D721Med (cell line): Measurements from ENCODE around the gene TK2.
"Not testable (repeated sequence)": the region's sequence is repeated elsewhere in the genome, so short reads cannot be mapped to it uniquely, and the experiment has no call there.

Source experiments
- DNase-seq: peaks from one replicate; pipeline ENCODE4 v3.0.0; 2011; ENCODE audit warnings: low spot score; ENCODE audit not compliant: insufficient read length
- FAIRE-seq: peaks from 2 replicates; lab custom pipeline; 2011; peaks lifted over from hg19 to GRCh38; lab: Jason Lieb, UNC
- CTCF ChIP-seq: IDR thresholded peaks from 2 replicates; pipeline ENCODE4 v1.5.1; 2012; ENCODE audit warnings: mild to moderate bottlenecking, control low read depth; ENCODE audit not compliant: insufficient read depth; ENCODE audit errors: missing control alignments

Gene TK2

GRCh38 chr16:66549284-66550131 is at the start of gene TK2:
TK2 (minus strand) TSS chr16:66550122; CDS start chr16:66550061, 61 bp downstream.
- FAIRE-seq = no peak
- TF ChIP-seq CTCF = no peak
- no peak for DNase-seq

GRCh38 chr16:66598111-66598510 is 48.2 kb upstream of the TK2 start:
- FAIRE-seq (no peak), DNase-seq (no peak)
- TF ChIP-seq CTCF = no peak

- FAIRE-seq (no peak), DNase-seq (no peak)
- no peak for TF ChIP-seq CTCF
These were observed 47.3 kb upstream of the TK2 start for GRCh38 chr16:66596986-66597848.

GRCh38 chr16:66596559-66596958 is 46.6 kb upstream of the TK2 start:
- DNase-seq, FAIRE-seq: not testable (repeated sequence)

- DNase-seq (no peak), FAIRE-seq (no peak)
- no peak for TF ChIP-seq CTCF
These were observed 44.8 kb upstream of the TK2 start for GRCh38 chr16:66594739-66595138.

- DNase-seq (no peak), FAIRE-seq (no peak)
- no peak for TF ChIP-seq CTCF
These were observed 42.9 kb upstream of the TK2 start for GRCh38 chr16:66592814-66593213.

- TF ChIP-seq CTCF = no peak
- no peak for FAIRE-seq
- no peak for DNase-seq
These were observed 42.3 kb upstream of the TK2 start for GRCh38 chr16:66592241-66592640.
